ENCODE results near the gene CSTF3.
"Not testable (repeated sequence)": the region's sequence is repeated elsewhere in the genome, so short reads cannot be mapped to it uniquely, and the experiment has no call there.

The CSTF3 gene

GRCh38 chr11:33072465-33072864, 88.8 kb downstream of the CSTF3 start:
- DNase-seq = no peak

GRCh38 chr11:33068611-33069340, 92.5 kb downstream of the CSTF3 start:
- no peak for DNase-seq

DNA sequence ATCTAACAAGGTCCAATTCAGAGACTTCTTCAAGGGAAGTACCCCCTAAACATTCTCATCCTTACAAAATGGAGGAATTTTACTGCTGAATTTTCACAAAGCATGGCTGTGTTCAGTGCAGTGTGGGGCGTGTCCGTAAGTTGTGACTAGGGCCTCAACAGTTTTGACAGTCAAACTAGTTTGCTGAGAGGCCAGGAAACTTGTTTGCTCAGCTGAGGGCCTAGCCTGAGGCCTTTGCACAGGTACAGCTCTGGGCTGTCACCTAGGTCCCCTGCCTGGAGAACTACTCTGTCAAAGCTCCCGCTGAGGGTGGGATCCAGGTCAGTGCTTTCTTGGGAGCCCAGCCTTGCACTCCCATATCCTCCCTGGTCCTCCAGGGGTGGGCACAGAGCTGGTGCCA, 94.0 kb downstream of the CSTF3 start:
- no peak for DNase-seq

GRCh38 chr11:33065445-33066178, 95.7 kb downstream of the CSTF3 start:
- peak; percentile 46 to 63 for DNase-seq

GRCh38 chr11:33064866-33065265, 96.4 kb downstream of the CSTF3 start:
- DNase-seq = no peak

DNA sequence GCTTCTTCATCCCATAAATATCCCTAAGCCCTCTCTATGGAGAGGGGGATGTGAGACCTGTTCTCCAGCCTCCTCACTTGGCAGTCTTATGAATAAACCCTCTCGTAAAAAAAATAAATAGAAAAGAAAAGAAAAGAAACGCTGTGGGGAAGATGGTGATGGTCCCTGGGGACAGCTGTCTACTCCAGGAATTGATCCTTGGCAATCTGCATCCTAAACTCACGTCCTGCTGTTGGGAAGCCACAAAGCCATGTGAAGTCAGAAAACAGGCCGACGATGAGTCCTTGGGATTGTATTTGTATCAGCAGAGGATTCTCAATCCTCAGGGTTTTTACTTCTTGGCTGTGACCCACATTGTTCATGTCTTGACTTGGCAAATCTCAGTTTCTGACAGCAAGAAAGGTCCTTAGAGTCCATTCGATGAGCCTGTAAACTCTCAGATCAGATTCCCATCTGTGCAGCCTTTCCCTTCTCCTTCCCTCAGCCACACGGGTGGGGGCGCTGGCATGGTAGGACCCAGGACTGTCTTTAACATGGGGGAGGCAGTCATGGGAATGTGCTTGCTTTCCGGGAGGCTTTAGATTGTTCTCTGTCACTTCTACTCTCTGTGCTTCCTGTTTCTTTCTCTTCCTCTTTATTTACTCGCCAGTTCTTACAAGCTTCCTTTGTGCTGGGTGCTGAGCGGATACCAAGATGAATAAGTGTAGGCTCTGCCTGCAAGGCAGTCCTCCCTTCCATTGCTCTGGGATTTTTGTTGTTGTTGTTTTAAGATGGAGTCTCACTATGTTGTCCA, 97.1 kb downstream of the CSTF3 start:
- no peak for DNase-seq

GRCh38 chr11:33063326-33063881, 97.9 kb downstream of the CSTF3 start:
- DNase-seq = no peak

GRCh38 chr11:33062137-33062536, 99.1 kb downstream of the CSTF3 start:
- DNase-seq = no peak

- DNase-seq = peak in 1 of 2 experiments; percentile 37
Measured at GRCh38 chr11:33060271-33060670, 101.0 kb downstream of the CSTF3 start.

DNA sequence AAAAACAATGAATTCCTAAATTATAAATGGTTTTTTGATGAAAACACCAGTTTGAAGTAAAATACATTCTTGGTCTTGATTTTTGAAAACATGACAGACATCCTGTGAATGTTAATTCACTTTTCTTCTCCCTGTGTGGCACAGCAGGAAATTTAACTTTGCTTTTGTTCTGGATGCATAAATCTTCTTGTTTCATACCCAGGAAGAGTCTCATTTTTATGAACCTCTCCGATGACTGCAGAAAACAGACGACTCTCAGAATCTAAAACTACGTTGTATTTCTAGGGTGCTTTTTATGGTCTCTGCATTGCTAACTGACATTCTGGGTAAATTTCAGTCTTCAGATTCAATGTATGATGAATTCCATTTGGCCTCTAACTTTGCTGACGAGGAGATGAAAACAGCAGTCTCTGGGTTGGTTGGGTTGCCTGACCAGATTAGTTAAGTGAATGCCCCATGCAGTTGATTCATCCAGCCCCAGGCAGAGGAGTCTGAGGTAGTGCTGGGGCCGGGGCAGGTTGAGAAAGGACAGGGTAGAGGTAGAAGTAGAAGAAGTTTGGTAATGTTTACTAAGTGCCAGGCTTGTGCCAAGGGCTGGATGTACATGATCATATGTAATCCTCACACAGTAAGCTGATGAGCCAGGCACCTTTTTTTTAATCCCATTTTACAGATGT, 101.8 kb downstream of the CSTF3 start:
- no peak for DNase-seq

DNA sequence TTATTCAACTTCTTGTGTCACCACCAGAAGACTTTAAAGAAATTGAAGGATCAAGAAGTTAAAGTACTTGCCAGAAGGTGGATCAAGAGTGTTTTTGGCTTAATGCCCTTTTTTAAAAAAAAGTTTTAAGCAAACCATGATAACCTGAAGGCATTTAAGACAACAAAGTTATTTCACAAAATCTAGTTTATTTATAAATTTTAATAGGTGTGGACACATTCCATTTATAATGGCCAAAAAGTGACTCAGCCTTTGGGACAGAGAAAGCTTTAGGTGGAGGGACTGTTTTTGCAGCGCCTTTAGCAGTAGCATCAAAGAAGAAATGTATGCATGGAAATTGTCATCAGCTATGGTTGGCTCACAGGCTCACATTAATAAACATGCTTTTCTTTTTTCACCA, 104.0 kb downstream of the CSTF3 start:
- no peak for DNase-seq

DNA sequence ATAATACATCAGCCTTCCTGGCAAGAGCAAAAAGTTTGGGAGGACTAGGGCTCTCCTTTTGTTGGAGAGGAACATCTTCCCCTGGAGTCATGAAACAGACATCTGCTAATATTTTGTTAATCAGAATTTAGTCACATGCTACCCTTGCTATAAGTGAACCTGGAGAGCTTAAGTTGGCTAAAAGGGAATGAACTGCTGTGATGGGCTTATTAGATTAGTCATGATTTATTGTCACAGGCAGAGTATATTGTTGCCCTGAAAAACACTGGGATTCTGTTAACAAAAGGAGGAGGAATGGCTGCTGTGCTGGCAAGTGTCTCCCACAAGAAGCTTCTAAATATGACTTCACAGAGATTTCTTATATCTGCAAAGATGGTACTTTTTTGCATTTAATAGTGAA, 105.9 kb downstream of the CSTF3 start:
- no peak for DNase-seq

- DNase-seq = no peak
Measured at GRCh38 chr11:33052231-33052630, 109.0 kb downstream of the CSTF3 start.

GRCh38 chr11:33049565-33050408, 111.5 kb downstream of the CSTF3 start:
- peak in 1 of 2 experiments; percentile 16 for DNase-seq

DNA sequence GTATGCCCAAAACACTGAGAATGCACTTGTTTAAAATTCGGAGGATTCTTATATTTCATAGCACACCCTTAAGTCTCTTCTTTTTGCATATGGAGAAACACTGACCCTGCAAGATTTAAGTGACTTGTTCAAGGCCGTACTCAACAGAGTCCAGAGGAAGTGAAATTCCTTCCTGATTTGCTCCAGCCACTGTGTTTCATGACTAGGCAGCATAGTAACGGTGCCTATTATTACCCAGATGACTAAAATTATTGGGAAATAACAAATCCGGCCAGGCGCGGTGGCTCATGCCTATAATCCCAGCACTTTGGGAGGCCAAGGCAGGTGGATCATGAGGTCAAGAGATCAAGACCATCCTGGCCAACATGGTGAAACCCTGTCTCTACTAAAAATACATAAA, 112.6 kb downstream of the CSTF3 start:
- DNase-seq = not testable (repeated sequence)

DNA sequence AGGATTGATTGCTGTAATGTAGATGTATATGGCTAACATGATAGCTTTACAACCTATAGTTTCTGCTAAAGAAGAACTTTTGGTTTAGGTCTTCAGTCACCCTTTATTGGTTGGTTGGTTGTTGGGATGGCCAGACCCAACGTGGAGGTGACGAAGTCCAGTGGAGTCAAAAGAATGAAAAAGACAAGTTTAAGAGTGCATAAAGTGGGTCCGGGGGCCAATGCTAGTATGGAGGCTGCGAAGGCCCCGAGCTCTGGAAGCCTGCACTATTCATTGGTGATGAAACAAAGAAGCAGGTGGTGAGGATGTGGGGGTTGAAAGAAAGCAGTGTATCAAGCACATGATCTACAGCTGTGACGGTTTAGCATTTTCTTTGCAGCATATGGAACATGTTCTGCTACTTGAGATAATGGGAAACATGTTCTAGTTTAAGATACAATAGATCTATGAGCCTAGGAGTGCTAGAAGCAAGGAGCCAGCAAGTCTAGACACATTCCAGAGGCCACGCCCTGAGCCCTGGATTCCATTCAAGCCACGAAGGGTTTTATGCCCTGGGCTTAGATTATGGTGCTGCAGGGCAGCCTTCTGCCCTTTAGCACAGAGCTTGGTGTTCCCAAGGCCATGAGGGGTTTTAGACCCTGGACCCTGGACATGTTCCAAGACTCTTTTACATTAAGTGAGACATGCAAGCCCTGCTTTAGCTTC, 115.6 kb downstream of the CSTF3 start:
- DNase-seq = no peak

DNA sequence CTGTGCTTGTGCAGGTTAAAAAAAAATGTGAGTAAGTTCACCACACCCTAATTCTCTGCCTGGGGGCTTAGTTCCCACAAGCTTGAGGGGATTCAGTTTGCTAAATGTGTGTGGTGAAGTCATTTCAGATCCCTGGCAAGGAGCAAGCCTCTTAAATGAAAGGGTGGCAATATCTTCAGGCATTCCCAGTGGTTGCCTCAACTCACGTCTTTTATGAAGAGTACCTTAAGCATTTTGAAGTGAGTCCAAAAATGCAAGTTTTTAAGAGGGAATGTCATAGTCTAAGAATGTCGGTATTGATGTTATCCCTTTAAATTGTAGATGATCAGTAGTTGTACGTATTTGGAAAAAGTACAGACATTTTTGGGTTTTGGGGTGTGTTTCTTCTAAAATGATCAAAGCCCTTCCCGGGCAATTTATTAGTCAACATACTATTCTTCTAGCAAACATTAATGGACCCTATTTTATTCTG, 117.0 kb downstream of the CSTF3 start:
- DNase-seq = no peak

DNA sequence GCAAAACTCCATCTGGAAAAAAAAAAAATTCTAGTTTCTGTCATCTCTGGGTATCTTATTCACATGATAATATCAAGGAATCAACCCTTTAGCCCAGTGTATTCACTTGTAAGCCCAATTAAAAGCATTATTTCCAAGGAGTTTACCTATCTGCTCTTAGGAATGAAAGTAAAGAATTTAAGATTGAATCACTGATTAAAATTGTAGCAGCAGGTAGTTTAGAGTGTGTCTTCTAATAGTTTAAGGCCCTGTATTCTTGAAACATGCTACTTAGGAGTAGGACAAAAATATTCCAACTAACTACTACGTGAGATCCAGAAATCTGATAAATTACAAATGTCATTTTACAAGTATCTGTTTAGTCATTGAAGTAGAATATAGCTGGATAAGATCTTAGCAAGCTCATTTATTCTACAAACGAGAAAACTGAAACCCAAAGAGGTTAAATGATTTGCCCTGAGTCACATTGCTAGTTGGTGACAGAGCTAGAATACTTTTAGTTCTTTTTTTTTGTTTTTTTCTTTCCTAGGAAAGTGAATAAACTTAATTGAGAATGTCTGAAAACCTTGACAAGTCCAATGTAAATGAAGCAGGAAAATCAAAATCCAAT, 118.0 kb downstream of the CSTF3 start:
- DNase-seq = no peak

- no peak for DNase-seq
Measured at GRCh38 chr11:33040862-33041453, 120.3 kb downstream of the CSTF3 start.
